GM12878 (cell line): ENCODE results near the gene JAML. TPM values are rescaled to one million over a fixed set of nuclear protein-coding genes. Genes with fewer than 3 reads are reported as not detected.
A peak's percentile ranks its signal among the peaks of the same experiment; 100 is the strongest.

ENCODE experiments used
- ATAC-seq: fragments of 200-7000 bp; cut with Tn5 transposase; 3 replicates; pipeline ENCODE4 v1.9.1; 2020; ENCODE audit warnings: mild to moderate bottlenecking, moderate library complexity
- BruUV-seq: library from RNA; stranded (reverse); fragments of 400-500 nt; replicated peaks from 2 replicates; lab custom pipeline; 2021; lab: Mats Ljungman, UMichigan
- CTCF ChIA-PET: fragments of 300-600 bp; sonication (Branson Sonifier 250); formaldehyde crosslinking; extraction: SDS; loops from one replicate; lab custom pipeline; 2021; ENCODE audit warnings: inconsistent platforms; lab: Yijun Ruan, JAX
- POLR2A ChIA-PET: fragments of 350-600 bp; formaldehyde crosslinking; extraction: SDS; loops from one replicate; lab custom pipeline; 2021; ENCODE audit warnings: inconsistent platforms; lab: Charles Lee
- RAD21 ChIA-PET: fragments of 300-600 bp; sonication (Branson Sonifier 250); formaldehyde crosslinking; loops from one replicate; lab custom pipeline; 2023; ENCODE audit warnings: antibody characterized with exemption; ENCODE audit not compliant: unreplicated experiment; lab: Charles Lee
- SMC1A ChIA-PET: fragments of 300-600 bp; sonication (Branson Sonifier 250); formaldehyde crosslinking; loops from one replicate; lab custom pipeline; 2023; ENCODE audit not compliant: unreplicated experiment, uncharacterized antibody; lab: Charles Lee
- DNase-seq: peaks from one replicate; pipeline ENCODE4 v3.0.0-alpha.2; 2011; ENCODE audit warnings: low read depth, low spot score
- FAIRE-seq: peaks from 3 replicates; lab custom pipeline; 2011; peaks lifted over from hg19 to GRCh38; lab: Jason Lieb, UNC
- H2AFZ ChIP-seq: 2 replicates; pipeline ENCODE4 v1.6.0; 2011; ENCODE audit warnings: low read depth, low read length, control low read depth; ENCODE audit not compliant: control insufficient read depth
- H3K27ac ChIP-seq: 2 replicates; pipeline ENCODE4 v1.5.1; 2011; ENCODE audit warnings: control low read depth; ENCODE audit not compliant: control insufficient read depth, insufficient read depth
- H3K27me3 ChIP-seq, 2 experiments: replicated peaks in 1 of 2; 2 replicates each; pipeline versions ENCODE4 v1.6.0 to v1.6.1; 2011; ENCODE audit warnings: low read length in 1 of 2; ENCODE audit not compliant: control insufficient read depth in 2 of 2, insufficient read depth in 2 of 2
- H3K36me3 ChIP-seq, 2 experiments: 2 replicates each; pipeline ENCODE4 v1.5.1; 2011; ENCODE audit warnings: low read length in 1 of 2; ENCODE audit not compliant: control insufficient read depth in 2 of 2, insufficient read depth in 2 of 2
- H3K4me1 ChIP-seq: 2 replicates; pipeline ENCODE4 v1.6.1; 2011; ENCODE audit warnings: mild to moderate bottlenecking, low read length, moderate library complexity, mixed read lengths; ENCODE audit not compliant: control insufficient read depth, insufficient read depth
- H3K4me2 ChIP-seq: 2 replicates; pipeline ENCODE4 v1.6.0; 2011; ENCODE audit warnings: control low read depth; ENCODE audit not compliant: control insufficient read depth, insufficient read depth
- H3K4me3 ChIP-seq: fragments of 200-600 bp; sonication (generic); 2 replicates; pipeline ENCODE4 v1.5.1; 2016
- H3K79me2 ChIP-seq: 2 replicates; pipeline ENCODE4 v1.6.0; 2011; ENCODE audit warnings: low read length; ENCODE audit not compliant: control insufficient read depth, insufficient read depth
- H3K9ac ChIP-seq: 2 replicates; pipeline ENCODE4 v1.8.0; 2011; ENCODE audit warnings: low read length, control low read depth, mixed read lengths; ENCODE audit not compliant: control insufficient read depth, insufficient read depth
- H3K9me3 ChIP-seq: replicated peaks from 3 replicates; pipeline ENCODE4 v1.5.1; 2011; ENCODE audit warnings: mild to moderate bottlenecking, low read length; ENCODE audit not compliant: control insufficient read depth, insufficient read depth
- H4K20me1 ChIP-seq: 2 replicates; pipeline ENCODE4 v1.6.0; 2011; ENCODE audit not compliant: control insufficient read depth, insufficient read depth
- ATF7 ChIP-seq: fragments of 450-650 bp; IDR thresholded peaks from 2 replicates; pipeline ENCODE4 v1.6.1; 2016; ENCODE audit warnings: low read depth, mild to moderate bottlenecking
- BACH1 ChIP-seq: fragments of 450-650 bp; IDR thresholded peaks from 2 replicates; pipeline ENCODE4 v1.6.1; 2017; ENCODE audit warnings: mild to moderate bottlenecking, borderline replicate concordance
- CEBPB ChIP-seq, 2 experiments: fragments of 150-350 bp in 1 of 2; IDR thresholded peaks; 2 replicates each; pipeline ENCODE4 v1.6.1; 2012 to 2014; ENCODE audit warnings: low read depth in 2 of 2, low read length in 2 of 2, borderline replicate concordance in 1 of 2, inconsistent platforms in 1 of 2
- CHD4 ChIP-seq: fragments of 200-600 bp; sonication (generic); IDR thresholded peaks from 2 replicates; pipeline ENCODE4 v1.6.1; 2016; ENCODE audit warnings: mild to moderate bottlenecking
- CREB1 ChIP-seq: IDR thresholded peaks from 2 replicates; pipeline ENCODE4 v1.6.1; 2012; ENCODE audit warnings: low read depth, mild to moderate bottlenecking, inconsistent platforms
- CREM ChIP-seq: IDR thresholded peaks from 2 replicates; pipeline ENCODE4 v1.6.1; 2014; ENCODE audit warnings: antibody characterized with exemption, low read depth
- DPF2 ChIP-seq: fragments of 450-650 bp; IDR thresholded peaks from 2 replicates; pipeline ENCODE4 v1.6.1; 2017; ENCODE audit warnings: mild to moderate bottlenecking
- E4F1 ChIP-seq: fragments of 450-650 bp; IDR thresholded peaks from 2 replicates; pipeline ENCODE4 v1.6.1; 2018; ENCODE audit warnings: borderline replicate concordance, mild to moderate bottlenecking; ENCODE audit not compliant: partially characterized antibody
- EP300 ChIP-seq, 2 experiments: fragments of 150-350 bp in 1 of 2; IDR thresholded peaks; 2 replicates each; pipeline ENCODE4 v1.6.1; 2011 to 2012; ENCODE audit warnings: low read depth in 2 of 2, low read length in 2 of 2, borderline replicate concordance in 1 of 2, improper control_type of control experiment in 1 of 2, inconsistent platforms in 1 of 2; ENCODE audit not compliant: control insufficient read depth in 1 of 2
- LARP7 ChIP-seq: fragments of 450-650 bp; IDR thresholded peaks from 2 replicates; pipeline ENCODE4 v1.6.1; 2017; ENCODE audit warnings: mild to moderate bottlenecking
- MTA2 ChIP-seq: fragments of 450-650 bp; IDR thresholded peaks from 2 replicates; pipeline ENCODE4 v1.6.1; 2016; ENCODE audit warnings: low read depth, mild to moderate bottlenecking, moderate library complexity
- MTA3 ChIP-seq: IDR thresholded peaks from 2 replicates; pipeline ENCODE4 v1.6.1; 2012; ENCODE audit warnings: low read length, inconsistent platforms, borderline replicate concordance
- NFIC ChIP-seq: IDR thresholded peaks from 2 replicates; pipeline ENCODE4 v1.6.1; 2012; ENCODE audit warnings: low read depth, mild to moderate bottlenecking, inconsistent platforms, low read length, moderate library complexity
- NFXL1 ChIP-seq: fragments of 450-650 bp; IDR thresholded peaks from 2 replicates; pipeline ENCODE4 v1.6.1; 2017; ENCODE audit warnings: antibody characterized with exemption, mild to moderate bottlenecking, borderline replicate concordance
- RAD51 ChIP-seq: fragments of 450-650 bp; IDR thresholded peaks from 2 replicates; pipeline ENCODE4 v1.6.1; 2016; ENCODE audit warnings: moderate library complexity, mild to moderate bottlenecking, inconsistent platforms
- RELA ChIP-seq: fragments of 450-650 bp; IDR thresholded peaks from 2 replicates; pipeline ENCODE4 v1.8.0; 2014; ENCODE audit warnings: borderline replicate concordance; ENCODE audit not compliant: partially characterized antibody
- SUPT20H ChIP-seq: IDR thresholded peaks from 2 replicates; pipeline ENCODE4 v1.6.1; 2011; ENCODE audit warnings: low read depth, mild to moderate bottlenecking, low read length, moderate library complexity, borderline replicate concordance; ENCODE audit not compliant: control insufficient read depth
- YY1 ChIP-seq: IDR thresholded peaks from 2 replicates; pipeline ENCODE4 v1.6.1; 2011; ENCODE audit warnings: low read depth, mild to moderate bottlenecking, low read length
- ZNF207 ChIP-seq: fragments of 450-650 bp; IDR thresholded peaks from 2 replicates; pipeline ENCODE4 v1.6.1; 2014; ENCODE audit warnings: antibody characterized with exemption, mild to moderate bottlenecking, borderline replicate concordance
- ZSCAN29 ChIP-seq: fragments of 450-650 bp; IDR thresholded peaks from 2 replicates; pipeline ENCODE4 v1.6.1; 2017; ENCODE audit warnings: mild to moderate bottlenecking, moderate library complexity
- WGBS: methylation state at CpG from one replicate; pipeline ENCODE4 v1.1.6; 2016; ENCODE audit warnings: low lambda C conversion rate; ENCODE audit not compliant: insufficient replicate concordance, insufficient coverage; ENCODE audit errors: missing lambda C conversion rate; 5-methylcytosine and 5-hydroxymethylcytosine counted together
- in situ Hi-C: fragments of 300-500 bp; cut with MboI; formaldehyde crosslinking; loops from 9 replicates; pipeline ENCODE4 v1.14.3; 2018; ENCODE audit warnings: mixed read lengths
- intact Hi-C: fragments of 100-400 bp; cut with micrococcal nuclease; formaldehyde crosslinking; loops from one replicate; pipeline ENCODE4 v1.14.2; 2022; ENCODE audit not compliant: unreplicated experiment
- polyA plus RNA-seq, 11 experiments: library from polyadenylated mRNA; depleted of rRNA in 4 of 11; unstranded in 6 of 11; stranded (reverse) in 5 of 11; fragments of >200 nt; fragmentation: Nextera tagmentation in 4 of 11; fragmentation: Illumina TruSeq in 1 of 11; extraction: Ambion mirVana in 4 of 11; extraction: Trizol in 1 of 11; gene quantifications; 1 replicate in 1 of 11; 2 replicates in 10 of 11; pipeline versions ENCODE4 v1.2.1 to v1.2.3, GENCODE V29; 2011 to 2016; ENCODE audit warnings: inconsistent platforms in 2 of 11, missing spikeins in 2 of 11, low read depth in 1 of 11
- total RNA-seq, 4 experiments: library from RNA; depleted of rRNA in 3 of 4; stranded (reverse); fragments of >200 nt in 3 of 4; fragmentation: Illumina TruSeq in 1 of 4; extraction: Trizol in 1 of 4; gene quantifications; 2 replicates each; pipeline versions ENCODE4 v1.2.1 to v1.2.3, GENCODE V29; 2013 to 2021

JAML gene
- total and polyA plus RNA-seq, 10 of the 15 experiments (the other 5 are each of a cell fraction or from before 2014, with no cell fraction given): 0.60 to 8.1 (median 3.5) TPM

GRCh38 chr11:118216621-118217481 lies 8.0 kb downstream of the JAML start:
- H3K36me3 ChIP-seq: no peaks in the 10 kb centered on the region
- in situ Hi-C loops: no loop called here
- peak overlapping the region; percentile 19; the same call in 1 of the 2 replicates for H2AFZ ChIP-seq
- peak overlapping the region; percentile 15; the same call in 1 of the 2 replicates for H3K4me3 ChIP-seq
- POLR2A ChIA-PET: interaction anchor here (0.6 to 3.7 kb wide), 10 partner anchors 8 to 475 kb away, joined by 3 to 17 read pairs (median 4); partner anchors contain the start of genes JAML and MPZL3
- FAIRE-seq: peak; percentile 77
- RAD21 ChIA-PET: interaction anchor here (0.8 to 4.2 kb wide), 12 partner anchors 9 to 216 kb away, joined by 3 to 43 read pairs (median 5); partner anchors contain the start of genes JAML and MPZL3
- SMC1A ChIA-PET: interaction anchor here (0.9 to 5.8 kb wide), 18 partner anchors 9 to 140 kb away, joined by 3 to 80 read pairs (median 4); partner anchors contain the start of genes JAML and MPZL3
- no peaks in the 10 kb centered on the region for H3K9me3 ChIP-seq
- intact Hi-C loops: loop anchor here (1.0 kb wide), 1 partner anchor 35 kb away; the partner anchor contains the start of gene MPZL3
- H3K27ac ChIP-seq: peak overlapping the region; percentile 33; the same call in 1 of the 2 replicates
- no peaks in the 10 kb centered on the region for H3K79me2 ChIP-seq
- H3K4me1 ChIP-seq: peaks cover 36% of the 10 kb centered on the region
- H4K20me1 ChIP-seq: no peaks in the 10 kb centered on the region
- DNase-seq: no peak
- H3K9ac ChIP-seq: no peak overlapping the region; the same call in 1 of the 2 replicates
- TSS peak; percentile 60 for BruUV-seq
- CTCF ChIA-PET: interaction anchor here (0.6 to 6.9 kb wide), 14 partner anchors 9 to 396 kb away, joined by 3 to 62 read pairs (median 4); partner anchors contain the start of gene MPZL3
- ATAC-seq: peak; percentile 82
- H3K27me3 ChIP-seq: no peaks in the 10 kb centered on the region
- H3K4me2 ChIP-seq: peak overlapping the region; percentile 63
- 27% methylated on average over 11 of the region's 11 CpGs for WGBS
- peak; percentile 36; the same call in 1 of the 2 replicates for TF ChIP-seq MTA3
- TF ChIP-seq NFXL1: no peak
- no peak for TF ChIP-seq SUPT20H
- TF ChIP-seq ATF7: no peak
- TF ChIP-seq CEBPB (IDR thresholded peaks at IDR 0.05; ENCODE audit: borderline replicate concordance in 1 of 2, low read depth in 2 of 2, low read length in 2 of 2): 0 out of 4 replicates have a peak, but pooled peaks of 1 of the 2 experiments have one; percentile 23
- no peak; the same call in 1 of the 2 replicates for TF ChIP-seq BACH1
- TF ChIP-seq LARP7: no peak
- TF ChIP-seq CREM: no peak
- no peak; the same call in 1 of the 2 replicates for TF ChIP-seq ZNF207
- 0 out of 2 replicates have a peak, but pooled peaks have one; percentile 4 for TF ChIP-seq CREB1
- no peak for TF ChIP-seq E4F1
- TF ChIP-seq MTA2: peak; percentile 80; the same call in 1 of the 2 replicates
- peak; percentile 78; the same call in 1 of the 2 replicates for TF ChIP-seq NFIC
- no peak for TF ChIP-seq ZSCAN29
- TF ChIP-seq EP300 (IDR thresholded peaks at IDR 0.05; ENCODE audit: borderline replicate concordance in 1 of 2, control insufficient read depth in 1 of 2, low read depth in 2 of 2, low read length in 2 of 2): peak in 1 of 2 experiments; percentile 64; a peak in 1 of 4 replicates
- no peak for TF ChIP-seq CHD4
- TF ChIP-seq RAD51: peak; percentile 32; the same call in 1 of the 2 replicates
- TF ChIP-seq YY1: 0 out of 2 replicates have a peak, but pooled peaks have one; percentile 33
- TF ChIP-seq RELA: no peak
- peak; percentile 83 for TF ChIP-seq DPF2
